HEK293 (cell line): ENCODE results near the gene PPP3CA.

Source experiments
- CTCF ChIA-PET: fragments of 350-600 bp; formaldehyde crosslinking; extraction: SDS; loops from one replicate; lab custom pipeline; 2021; ENCODE audit warnings: antibody characterized with exemption; lab: Yijun Ruan, JAX
- POLR2A ChIA-PET: fragments of 300-600 bp; formaldehyde crosslinking; extraction: SDS; loops from one replicate; lab custom pipeline; 2020; ENCODE audit warnings: antibody characterized with exemption, inconsistent platforms; lab: Yijun Ruan, JAX
- H3K27ac ChIP-seq: fragments of 200-500 bp; sonication (Bioruptor generic); 2 replicates; pipeline ENCODE4 v1.5.1; 2014; ENCODE audit warnings: low read depth, low read length, control low read depth, inconsistent platforms; ENCODE audit errors: extremely low read depth
- H3K36me3 ChIP-seq, 2 experiments: fragments of 200-500 bp in 1 of 2; sonication (Bioruptor generic) in 1 of 2; 1 replicate in 1 of 2; 2 replicates in 1 of 2; pipeline ENCODE4 v1.5.1; 2014 to 2017; ENCODE audit warnings: inconsistent platforms in 2 of 2, low read length in 2 of 2; ENCODE audit not compliant: control insufficient read depth in 2 of 2, insufficient read depth in 1 of 2
- H3K4me1 ChIP-seq: fragments of 200-500 bp; sonication (Bioruptor generic); 2 replicates; pipeline ENCODE4 v1.5.1; 2014; ENCODE audit warnings: mild to moderate bottlenecking, low read length, inconsistent platforms; ENCODE audit not compliant: control insufficient read depth, insufficient read depth
- H3K4me3 ChIP-seq: 2 replicates; pipeline ENCODE4 v1.5.1; 2011; ENCODE audit warnings: low read depth, mild to moderate bottlenecking, control low read depth, low read length, moderate library complexity
- H3K9me3 ChIP-seq: fragments of 200-500 bp; sonication (Bioruptor generic); 2 replicates; pipeline ENCODE4 v1.5.1; 2014; ENCODE audit warnings: low read depth, low read length, inconsistent platforms; ENCODE audit not compliant: control insufficient read depth, insufficient read depth
- BCL6B ChIP-seq: fragments of 450-650 bp; formaldehyde crosslinking; IDR thresholded peaks from 2 replicates; pipeline ENCODE4 v1.5.1; 2017; ENCODE audit warnings: missing biosample characterization, missing genetic modification characterization
- GFI1B ChIP-seq: fragments of 450-650 bp; formaldehyde crosslinking; IDR thresholded peaks from 2 replicates; pipeline ENCODE4 v1.5.1; 2016; ENCODE audit warnings: missing biosample characterization, missing genetic modification characterization
- HOXC10 ChIP-seq: sonication (generic); formaldehyde crosslinking; IDR thresholded peaks from 2 replicates; pipeline ENCODE4 v1.8.1; 2023; ENCODE audit warnings: mild to moderate bottlenecking, missing genetic modification reagents
- KLF1 ChIP-seq: fragments of 450-650 bp; formaldehyde crosslinking; IDR thresholded peaks from 2 replicates; pipeline ENCODE4 v1.5.1; 2016; ENCODE audit warnings: missing biosample characterization, missing genetic modification characterization
- KLF17 ChIP-seq: fragments of 450-650 bp; formaldehyde crosslinking; IDR thresholded peaks from 2 replicates; pipeline ENCODE4 v1.5.1; 2016; ENCODE audit warnings: missing biosample characterization, missing genetic modification characterization
- SCRT2 ChIP-seq: fragments of 450-650 bp; formaldehyde crosslinking; IDR thresholded peaks from 2 replicates; pipeline ENCODE4 v1.5.1; 2016; ENCODE audit warnings: missing biosample characterization, missing genetic modification characterization
- TCF7L2 ChIP-seq: IDR thresholded peaks from 2 replicates; pipeline ENCODE4 v1.6.1; 2011; ENCODE audit warnings: low read depth, mild to moderate bottlenecking, inconsistent platforms, low read length, moderate library complexity, borderline replicate concordance
- ZFP41 ChIP-seq: fragments of 450-650 bp; formaldehyde crosslinking; IDR thresholded peaks from 2 replicates; pipeline ENCODE4 v1.5.1; 2016; ENCODE audit warnings: missing biosample characterization, missing genetic modification characterization, borderline replicate concordance
- ZNF10 ChIP-seq: fragments of 450-650 bp; formaldehyde crosslinking; IDR thresholded peaks from 2 replicates; pipeline ENCODE4 v1.5.1; 2017; ENCODE audit warnings: missing biosample characterization, missing genetic modification characterization
- ZNF112 ChIP-seq: fragments of 450-650 bp; formaldehyde crosslinking; IDR thresholded peaks from 2 replicates; pipeline ENCODE4 v1.5.0; 2017; ENCODE audit warnings: missing biosample characterization, missing genetic modification characterization
- ZNF133 ChIP-seq: fragments of 450-650 bp; formaldehyde crosslinking; IDR thresholded peaks from 2 replicates; pipeline ENCODE4 v1.5.1; 2016; ENCODE audit warnings: missing biosample characterization, missing genetic modification characterization
- ZNF175 ChIP-seq: fragments of 450-650 bp; formaldehyde crosslinking; IDR thresholded peaks from 2 replicates; pipeline ENCODE4 v1.5.1; 2016; ENCODE audit warnings: missing biosample characterization, missing genetic modification characterization
- ZNF239 ChIP-seq: fragments of 450-650 bp; formaldehyde crosslinking; IDR thresholded peaks from 2 replicates; pipeline ENCODE4 v1.5.1; 2016; ENCODE audit warnings: missing biosample characterization, missing genetic modification characterization
- ZNF311 ChIP-seq: fragments of 450-650 bp; formaldehyde crosslinking; IDR thresholded peaks from 2 replicates; pipeline ENCODE4 v1.5.1; 2017; ENCODE audit warnings: missing biosample characterization, missing genetic modification characterization, borderline replicate concordance
- ZNF394 ChIP-seq: fragments of 450-650 bp; formaldehyde crosslinking; IDR thresholded peaks from 2 replicates; pipeline ENCODE4 v1.5.1; 2016; ENCODE audit warnings: missing biosample characterization, missing genetic modification characterization, mild to moderate bottlenecking, moderate library complexity, borderline replicate concordance
- ZNF518A ChIP-seq: fragments of 450-650 bp; formaldehyde crosslinking; conservative IDR thresholded peaks from 2 replicates; pipeline ENCODE4 v1.5.1; 2016; ENCODE audit warnings: low read depth, missing biosample characterization, missing genetic modification characterization
- ZNF629 ChIP-seq: fragments of 450-650 bp; formaldehyde crosslinking; IDR thresholded peaks from 2 replicates; pipeline ENCODE4 v1.5.1; 2017; ENCODE audit warnings: missing biosample characterization, missing genetic modification characterization
- ZNF658 ChIP-seq: fragments of 450-650 bp; formaldehyde crosslinking; IDR thresholded peaks from 2 replicates; pipeline ENCODE4; 2016; ENCODE audit warnings: missing biosample characterization, missing genetic modification characterization
- ZNF670 ChIP-seq: fragments of 450-650 bp; formaldehyde crosslinking; IDR thresholded peaks from 2 replicates; pipeline ENCODE4 v1.5.1; 2016; ENCODE audit warnings: missing biosample characterization, missing genetic modification characterization, low read depth
- ZNF677 ChIP-seq: fragments of 450-650 bp; IDR thresholded peaks from 2 replicates; pipeline ENCODE4 v1.5.0; 2018; ENCODE audit warnings: missing biosample characterization, mild to moderate bottlenecking, missing genetic modification characterization, moderate library complexity
- ZNF701 ChIP-seq: fragments of 450-650 bp; formaldehyde crosslinking; IDR thresholded peaks from 2 replicates; pipeline ENCODE4 v1.5.1; 2016; ENCODE audit warnings: missing biosample characterization, missing genetic modification characterization
- ZNF843 ChIP-seq: fragments of 450-650 bp; formaldehyde crosslinking; IDR thresholded peaks from 2 replicates; pipeline ENCODE4 v1.5.1; 2016; ENCODE audit warnings: missing biosample characterization, missing genetic modification characterization

Gene PPP3CA

GRCh38 chr4:101279377-101279871 is 67.9 kb downstream of the PPP3CA start (continued):
- 0 out of 2 replicates have a peak, but pooled peaks have one; percentile 16 for TF ChIP-seq ZNF394 (tag by site-specific recombination)
- no peak for TF ChIP-seq KLF17 (tag by site-specific recombination)
- TF ChIP-seq SCRT2 = no peak
- no peak for TF ChIP-seq TCF7L2
- peak; percentile 87 for TF ChIP-seq ZNF629 (tag by site-specific recombination)
- TF ChIP-seq BCL6B (tag by site-specific recombination) = no peak
- TF ChIP-seq ZNF10 (tag by site-specific recombination) = peak; percentile 74; the same call in 1 of the 2 replicates
- TF ChIP-seq GFI1B (tag by site-specific recombination) = no peak
- no peak for TF ChIP-seq ZNF701 (tag by site-specific recombination)
- TF ChIP-seq ZNF677 = no peak
- no peak for TF ChIP-seq KLF1 (tag by site-specific recombination)
- no peak for TF ChIP-seq ZFP41 (tag by site-specific recombination)
- no peak for TF ChIP-seq ZNF239
- TF ChIP-seq, all 188 proteins: peak for 16

GRCh38 chr4:101277671-101278070 is 69.7 kb downstream of the PPP3CA start:
- CTCF ChIA-PET = no interaction called here

More at GRCh38 chr4:101277671-101278070, 69.7 kb downstream of the PPP3CA start:
- no peak for TF ChIP-seq ZNF175 (tag by site-specific recombination)
- no peak for TF ChIP-seq ZNF133
- TF ChIP-seq ZNF311 (tag by site-specific recombination) = no peak
- no peak for TF ChIP-seq ZNF658 (tag by site-specific recombination)
- TF ChIP-seq HOXC10 (CRISPR knock-in tag) = no peak
- no peak for TF ChIP-seq ZNF112 (tag by site-specific recombination)
- TF ChIP-seq ZNF843 (tag by site-specific recombination) = no peak
- TF ChIP-seq ZNF670 (tag by site-specific recombination) = no peak
- no peak for TF ChIP-seq ZNF518A (tag by site-specific recombination)
- Histone ChIP-seq H3K4me3 (no peak overlapping the region), H3K27ac (no peak overlapping the region), H3K36me3 (no peaks in the 10 kb centered on the region), H3K4me1 (no peaks in the 10 kb centered on the region; the same call in 1 of the 2 replicates), H3K9me3 (no peaks in the 10 kb centered on the region)
- POLR2A ChIA-PET = interaction anchor here (0.7 kb wide), 1 partner anchor 9 kb away, joined by 3 read pairs; no protein-coding TSS in a partner anchor
